GM15510 (cell line): Measurements from ENCODE around the gene INF2.
A peak's percentile ranks its signal among the peaks of the same experiment; 100 is the strongest.

Source experiments
- POLR2A ChIP-seq: IDR thresholded peaks from 3 replicates; pipeline ENCODE4 v1.6.1; 2011; ENCODE audit warnings: borderline replicate concordance; ENCODE audit not compliant: insufficient read length; ENCODE audit errors: extremely low read depth

Gene INF2

DNA sequence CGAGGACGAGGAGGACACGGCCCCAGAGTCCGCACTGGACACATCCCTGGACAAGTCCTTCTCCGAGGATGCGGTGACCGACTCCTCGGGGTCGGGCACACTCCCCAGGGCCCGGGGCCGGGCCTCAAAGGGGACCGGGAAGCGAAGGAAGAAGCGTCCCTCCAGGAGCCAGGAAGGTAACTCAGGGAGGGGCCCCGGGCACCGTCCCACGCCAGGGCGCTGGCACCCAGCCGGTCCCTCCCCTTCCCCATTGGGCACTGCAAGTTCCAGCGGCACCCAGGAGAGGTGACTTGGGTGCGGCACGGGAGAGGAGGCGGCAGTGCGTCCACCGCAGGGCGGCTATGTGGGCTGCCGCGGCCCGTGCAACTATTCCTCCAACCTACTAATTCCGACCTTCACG is 25.3 kb downstream of the INF2 start:
- TF ChIP-seq POLR2A = no peak

- no peak for TF ChIP-seq POLR2A
Measured at GRCh38 chr14:104715416-104715815, 26.0 kb downstream of the INF2 start.

DNA sequence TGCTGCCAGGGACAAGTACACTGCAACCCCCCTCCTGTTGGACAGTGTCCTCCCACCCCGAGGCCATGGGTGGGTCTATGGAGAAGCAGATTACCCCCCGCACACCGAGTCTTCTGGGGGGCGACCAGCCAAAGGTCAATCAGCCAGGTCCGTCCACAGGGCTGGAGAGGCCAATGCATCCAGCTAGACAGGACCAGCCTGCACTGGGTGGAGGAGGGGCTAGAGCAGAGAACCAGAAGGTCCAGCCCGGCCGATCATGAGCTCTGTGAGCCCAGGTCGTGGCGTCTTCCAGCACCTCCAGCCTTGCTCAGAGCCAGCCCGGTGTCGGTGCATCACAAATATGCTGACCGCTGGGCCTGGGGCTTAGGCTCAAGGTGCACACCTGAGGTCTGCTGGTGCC is 26.5 kb downstream of the INF2 start:
- TF ChIP-seq POLR2A = no peak

DNA sequence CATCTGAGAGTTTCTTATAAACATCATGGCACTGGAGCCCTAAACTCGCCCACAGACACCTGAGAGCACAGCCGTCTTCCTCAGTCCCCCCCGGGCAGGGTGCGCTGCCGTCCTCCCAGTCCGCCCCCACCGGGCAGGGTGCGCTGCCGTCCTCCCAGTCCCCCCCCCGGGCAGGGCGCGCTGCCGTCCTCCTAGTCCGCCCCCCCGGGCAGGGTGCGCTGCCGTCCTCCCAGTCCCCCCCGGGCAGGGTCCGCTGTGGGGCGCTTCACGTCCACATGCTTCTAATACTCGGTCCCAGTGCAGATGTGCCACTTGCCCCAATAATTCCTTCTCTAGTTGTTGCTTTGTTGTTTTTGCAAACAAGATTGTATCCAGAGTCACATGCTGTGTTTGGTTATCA is 27.7 kb downstream of the INF2 start:
- TF ChIP-seq POLR2A = no peak

GRCh38 chr14:104717646-104718045 is 28.2 kb downstream of the INF2 start:
- TF ChIP-seq POLR2A = no peak

GRCh38 chr14:104718147-104718546 is 28.7 kb downstream of the INF2 start:
- no peak for TF ChIP-seq POLR2A

- TF ChIP-seq POLR2A = no peak
Measured at GRCh38 chr14:104718871-104719270, 29.5 kb downstream of the INF2 start.

- TF ChIP-seq POLR2A = no peak
Measured at GRCh38 chr14:104719343-104719742, 29.9 kb downstream of the INF2 start.

GRCh38 chr14:104721505-104722431 is 32.4 kb downstream of the INF2 start:
- TF ChIP-seq POLR2A = no peak

DNA sequence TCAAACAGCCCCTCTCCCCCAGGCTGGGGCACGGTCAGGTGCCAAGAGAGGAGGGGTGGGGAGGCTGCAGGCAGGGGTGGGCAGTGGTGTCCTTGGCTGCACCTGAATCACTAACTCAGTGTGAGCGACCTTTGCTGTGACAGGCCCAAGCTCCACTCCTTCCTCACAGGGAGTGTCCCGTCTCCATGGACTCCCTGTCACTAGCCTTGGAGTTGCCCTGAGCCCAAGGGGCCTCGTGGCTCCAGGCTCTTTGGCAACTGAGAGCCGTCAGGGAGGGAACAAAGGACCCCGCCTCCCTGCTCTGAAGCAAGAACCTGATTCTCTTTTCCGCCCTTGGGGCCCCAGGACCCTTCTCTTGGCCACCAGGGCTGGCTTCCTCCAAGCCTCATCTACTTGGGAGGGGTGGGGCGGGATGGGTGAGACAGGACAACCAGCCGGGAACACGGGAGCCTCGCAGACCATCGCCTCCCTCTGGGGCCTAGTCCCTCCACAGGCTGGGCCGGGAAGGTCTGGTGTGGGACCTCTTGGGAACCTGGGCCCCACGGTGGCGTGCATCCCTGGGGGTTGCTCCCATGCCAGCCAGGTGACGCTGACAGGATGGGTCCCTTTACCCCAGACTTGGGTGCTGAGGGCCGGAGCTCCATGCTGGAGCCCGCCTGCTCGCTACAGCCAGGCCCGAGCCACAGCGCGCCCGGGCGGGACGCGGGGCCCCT is 33.7 kb downstream of the INF2 start:
- TF ChIP-seq POLR2A = no peak

- TF ChIP-seq POLR2A = peak; percentile 45
Measured at GRCh38 chr14:104723651-104724406, 34.4 kb downstream of the INF2 start, which contains the start of gene ADSS1. Gene ADSS1, plus strand, starts transcription at chr14:104724229. Its CDS starts 42 bp downstream, at chr14:104724271.

DNA sequence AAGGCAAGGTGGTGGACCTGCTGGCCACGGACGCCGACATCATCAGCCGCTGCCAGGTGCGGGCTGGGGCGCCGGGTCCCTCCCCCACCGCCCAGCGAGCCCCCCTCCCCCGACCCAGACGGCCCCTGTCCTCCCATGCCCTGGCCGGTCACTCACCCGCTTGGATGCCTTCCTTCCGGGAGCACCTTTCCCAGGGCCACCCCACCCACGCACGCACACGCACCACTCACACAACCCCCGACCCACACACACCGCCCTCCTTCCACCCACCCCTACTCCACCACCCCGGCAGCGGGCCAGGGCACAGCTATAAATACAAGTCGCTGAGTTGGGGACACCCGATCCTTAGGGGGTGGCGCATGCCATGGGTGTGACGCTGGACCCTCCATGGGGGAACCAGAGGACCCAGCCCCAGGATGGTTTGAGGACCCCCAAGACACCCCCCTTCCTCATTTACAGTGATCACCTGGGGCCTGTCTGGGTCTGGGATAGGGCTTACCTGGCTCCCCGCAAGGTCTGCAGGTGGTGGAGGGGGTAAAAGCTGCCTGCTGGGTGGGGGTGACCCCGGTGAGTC is 35.1 kb downstream of the INF2 start:
- TF ChIP-seq POLR2A = no peak

GRCh38 chr14:104724981-104725771 is 35.8 kb downstream of the INF2 start:
- TF ChIP-seq POLR2A = no peak
